H1 (cell line): ENCODE results near the gene NKD2. TPM values are rescaled to one million over a fixed set of nuclear protein-coding genes. Genes with fewer than 3 reads are reported as not detected.

Experiments used
- CTCF ChIA-PET: fragments of 300-600 bp; sonication (Branson Sonifier 250); formaldehyde crosslinking; loops from one replicate; lab custom pipeline; 2021; ENCODE audit not compliant: partially characterized antibody; lab: Charles Lee
- POLR2A ChIA-PET: fragments of 300-600 bp; sonication (Branson Sonifier 250); formaldehyde crosslinking; loops from one replicate; lab custom pipeline; 2021; ENCODE audit warnings: inconsistent platforms; ENCODE audit not compliant: partially characterized antibody; lab: Charles Lee
- DNase-seq, 2 experiments: peaks; one replicate each; pipeline versions ENCODE4 v3.0.0 to v3.0.0-alpha.2; 2010 to 2022; ENCODE audit warnings: low spot score in 2 of 2, low read depth in 1 of 2, mixed read lengths in 1 of 2
- FAIRE-seq: peaks from 2 replicates; lab custom pipeline; 2011; peaks lifted over from hg19 to GRCh38; lab: Jason Lieb, UNC
- H2AFZ ChIP-seq: 2 replicates; pipeline ENCODE4 v1.8.1; 2012; ENCODE audit warnings: low read length, inconsistent platforms
- H2AK5ac ChIP-seq: 2 replicates; pipeline ENCODE4 v1.6.1; 2013; ENCODE audit warnings: low read depth, low read length
- H2BK120ac ChIP-seq: replicated peaks from 2 replicates; pipeline ENCODE3; 2013; ENCODE audit warnings: low read depth, low read length, inconsistent platforms
- H2BK12ac ChIP-seq: 2 replicates; pipeline ENCODE4 v1.6.1; 2013; ENCODE audit warnings: low read depth, low read length
- H2BK15ac ChIP-seq: 2 replicates; pipeline ENCODE4 v1.6.1; 2013; ENCODE audit warnings: low read length
- H2BK20ac ChIP-seq: 2 replicates; pipeline ENCODE4 v1.6.1; 2013; ENCODE audit warnings: low read length
- H2BK5ac ChIP-seq: 2 replicates; pipeline ENCODE4 v1.6.1; 2013; ENCODE audit warnings: low read depth, low read length
- H3K14ac ChIP-seq: 2 replicates; pipeline ENCODE4 v1.6.1; 2013; ENCODE audit warnings: inconsistent platforms; ENCODE audit not compliant: insufficient read length
- H3K18ac ChIP-seq: 2 replicates; pipeline ENCODE4 v1.6.1; 2013; ENCODE audit warnings: low read length; ENCODE audit errors: extremely low read depth
- H3K23ac ChIP-seq: 2 replicates; pipeline ENCODE4 v1.6.1; 2013; ENCODE audit warnings: inconsistent platforms; ENCODE audit not compliant: insufficient read length
- H3K23me2 ChIP-seq: 2 replicates; pipeline ENCODE4 v1.6.1; 2013; ENCODE audit warnings: low read depth, low read length
- H3K27ac ChIP-seq: 2 replicates; pipeline ENCODE4 v1.6.1; 2011; ENCODE audit warnings: low read depth, low read length, inconsistent platforms
- H3K27me3 ChIP-seq, 4 experiments: replicated peaks in 1 of 4; 1 replicate in 1 of 4; 2 replicates in 3 of 4; pipeline versions ENCODE4 v1.6.1 to v1.8.1; 2011 to 2013; ENCODE audit warnings: low read length in 3 of 4, mild to moderate bottlenecking in 3 of 4, inconsistent platforms in 2 of 4, mixed read lengths in 2 of 4, moderate library complexity in 1 of 4; ENCODE audit not compliant: control insufficient read depth in 3 of 4, insufficient read depth in 3 of 4; ENCODE audit errors: extremely low read depth in 1 of 4
- H3K36me3 ChIP-seq, 4 experiments: 2 replicates each; pipeline versions ENCODE4 v1.6.1 to v1.8.1; 2011 to 2013; ENCODE audit warnings: mild to moderate bottlenecking in 4 of 4, low read length in 3 of 4, moderate library complexity in 2 of 4, control low read depth in 1 of 4, inconsistent platforms in 1 of 4; ENCODE audit not compliant: insufficient read depth in 4 of 4, control insufficient read depth in 2 of 4
- H3K4ac ChIP-seq: replicated peaks from 2 replicates; pipeline ENCODE3; 2013; ENCODE audit warnings: low read length, low read depth, mixed read lengths, inconsistent platforms; ENCODE audit not compliant: insufficient read length
- H3K4me1 ChIP-seq, 4 experiments: replicated peaks in 1 of 4; 1 replicate in 1 of 4; 2 replicates in 3 of 4; pipeline versions ENCODE4 v1.6.1 to v1.8.1; 2011 to 2013; ENCODE audit warnings: low read length in 3 of 4, inconsistent platforms in 2 of 4, mixed read lengths in 1 of 4; ENCODE audit not compliant: insufficient read depth in 4 of 4, control insufficient read depth in 3 of 4
- H3K4me2 ChIP-seq, 2 experiments: 2 replicates each; pipeline versions ENCODE4 v1.6.1 to v1.8.1; 2011 to 2013; ENCODE audit warnings: low read depth in 2 of 2, low read length in 2 of 2, control low read depth in 1 of 2, inconsistent platforms in 1 of 2, mild to moderate bottlenecking in 1 of 2; ENCODE audit not compliant: insufficient read depth in 1 of 2
- H3K4me3 ChIP-seq, 4 experiments: fragments of 200-600, 300-600 bp in 1 of 4; sonication (generic), shearing (Covaris generic), sonication (Bioruptor Twin) in 1 of 4; 2 replicates each; pipeline versions ENCODE4 v1.5.1 to v1.8.1; 2011 to 2016; ENCODE audit warnings: low read length in 4 of 4, low read depth in 3 of 4, control low read depth in 2 of 4, inconsistent platforms in 2 of 4, mild to moderate bottlenecking in 2 of 4, mixed read lengths in 1 of 4, moderate library complexity in 1 of 4; ENCODE audit not compliant: insufficient read depth in 2 of 4; ENCODE audit errors: extremely low read depth in 1 of 4
- H3K56ac ChIP-seq: replicated peaks from 2 replicates; pipeline ENCODE3; 2013; ENCODE audit warnings: low read depth, mild to moderate bottlenecking, mixed read lengths, low read length, inconsistent platforms; ENCODE audit not compliant: insufficient read length
- H3K79me1 ChIP-seq: 2 replicates; pipeline ENCODE4 v1.6.1; 2013; ENCODE audit warnings: low read depth, low read length, control low read depth
- H3K79me2 ChIP-seq, 2 experiments: 2 replicates each; pipeline versions ENCODE4 v1.6.1 to v1.8.1; 2012 to 2013; ENCODE audit warnings: low read length in 2 of 2, mild to moderate bottlenecking in 2 of 2, inconsistent platforms in 1 of 2; ENCODE audit not compliant: insufficient read depth in 2 of 2, control insufficient read depth in 1 of 2
- H3K9ac ChIP-seq, 4 experiments: replicated peaks in 1 of 4; 1 replicate in 1 of 4; 2 replicates in 3 of 4; pipeline versions ENCODE4 v1.6.1 to v1.8.1; 2011 to 2013; ENCODE audit warnings: low read depth in 3 of 4, low read length in 3 of 4, control low read depth in 2 of 4, mild to moderate bottlenecking in 2 of 4, moderate library complexity in 2 of 4, inconsistent platforms in 1 of 4; ENCODE audit errors: extremely low read depth in 1 of 4
- H3K9me3 ChIP-seq, 2 experiments: 2 replicates each; pipeline versions ENCODE4 v1.6.1 to v1.8.1; 2012 to 2013; ENCODE audit warnings: mild to moderate bottlenecking in 2 of 2, moderate library complexity in 2 of 2, control low read depth in 1 of 2, inconsistent platforms in 1 of 2, low read depth in 1 of 2, low read length in 1 of 2, mixed read lengths in 1 of 2; ENCODE audit not compliant: insufficient read depth in 2 of 2
- H4K20me1 ChIP-seq, 2 experiments: replicated peaks in 1 of 2; 2 replicates each; pipeline versions ENCODE3 to v1.8.1; 2011 to 2013; ENCODE audit warnings: inconsistent platforms in 2 of 2, low read length in 2 of 2, mild to moderate bottlenecking in 1 of 2; ENCODE audit not compliant: insufficient read depth in 2 of 2, control insufficient read depth in 1 of 2
- H4K5ac ChIP-seq: 2 replicates; pipeline ENCODE4 v1.6.1; 2013; ENCODE audit warnings: low read length, low read depth, mixed read lengths, inconsistent platforms; ENCODE audit not compliant: insufficient read length
- H4K8ac ChIP-seq: 2 replicates; pipeline ENCODE4 v1.8.0; 2013; ENCODE audit warnings: mild to moderate bottlenecking, moderate library complexity, low read length, inconsistent platforms; ENCODE audit not compliant: insufficient read depth; ENCODE audit errors: extremely low read depth
- H4K91ac ChIP-seq: replicated peaks from 2 replicates; pipeline ENCODE3; 2013; ENCODE audit warnings: low read length, mixed read lengths, inconsistent platforms; ENCODE audit not compliant: insufficient read length
- BACH1 ChIP-seq: IDR thresholded peaks from 2 replicates; pipeline ENCODE4 v1.6.1; 2012; ENCODE audit warnings: low read length, improper control_type of control experiment
- CEBPB ChIP-seq: IDR thresholded peaks from 2 replicates; pipeline ENCODE4 v1.6.1; 2012; ENCODE audit warnings: low read depth, low read length
- CTBP2 ChIP-seq: IDR thresholded peaks from 2 replicates; pipeline ENCODE4 v1.7.0; 2011; ENCODE audit warnings: borderline replicate concordance, mild to moderate bottlenecking, moderate library complexity, mixed read lengths, low read length; ENCODE audit not compliant: insufficient read depth, insufficient read length
- RAD21 ChIP-seq, 2 experiments: IDR thresholded peaks in 1 of 2; conservative IDR thresholded peaks in 1 of 2; 2 replicates each; pipeline ENCODE4 v1.6.1; 2011; ENCODE audit warnings: low read depth in 2 of 2, low read length in 2 of 2, improper control_type of control experiment in 1 of 2, inconsistent platforms in 1 of 2, mild to moderate bottlenecking in 1 of 2, moderate library complexity in 1 of 2
- TEAD4 ChIP-seq: IDR thresholded peaks from 2 replicates; pipeline ENCODE4 v1.6.1; 2012; ENCODE audit warnings: low read depth, low read length, inconsistent platforms, mixed read lengths
- whole genome bisulfite sequencing, 2 experiments: shearing (Covaris generic) in 1 of 2; methylation state at CpG; one replicate each; pipeline versions ENCODE4 v1.1.6 to v1.1.7; 2013 to 2015; ENCODE audit warnings: low lambda C conversion rate in 2 of 2, mixed read lengths in 2 of 2, inconsistent platforms in 1 of 2, low coverage in 1 of 2, missing lambda C conversion rate in 1 of 2; ENCODE audit not compliant: insufficient replicate concordance in 2 of 2, insufficient coverage in 1 of 2, insufficient read length in 1 of 2; ENCODE audit errors: extremely low coverage in 1 of 2, missing lambda C conversion rate in 1 of 2; 5-methylcytosine and 5-hydroxymethylcytosine counted together
- polyA plus RNA-seq, 7 experiments: library from polyadenylated mRNA; depleted of rRNA in 3 of 7; stranded (reverse) in 5 of 7; unstranded in 2 of 7; fragments of >200 nt in 5 of 7; fragments of 200-250 nt in 2 of 7; gene quantifications; 1 replicate in 5 of 7; 2 replicates in 1 of 7; 4 replicates in 1 of 7; pipeline versions ENCODE4 v1.2.1 to v1.2.3, GENCODE V29; 2011 to 2013; ENCODE audit warnings: missing spikeins in 2 of 7, mixed read lengths in 2 of 7
- total RNA-seq: library from RNA; stranded (reverse); fragmentation: NEBNext Ultra II Directional; extraction: Animal tissue kit (Norgen Biotek cat#: 25700); gene quantifications from 2 replicates; pipeline ENCODE4 v1.2.1, GENCODE V29; 2021

The NKD2 gene
- total and polyA plus RNA-seq, 2 of the 8 experiments (the other 6 are each of a cell fraction or from before 2014, with no cell fraction given): 5.5 to 7.9 TPM

- no peak overlapping the region for H3K18ac ChIP-seq
- H3K4ac ChIP-seq: no peak overlapping the region
- H3K27me3 ChIP-seq: no peaks in the 10 kb centered on the region
- H3K56ac ChIP-seq: no peak overlapping the region
- H2AK5ac ChIP-seq: no peak overlapping the region
- no peak overlapping the region for H3K14ac ChIP-seq
- no peak overlapping the region for H2BK15ac ChIP-seq
- 93% methylated on average over 26 of the region's 26 CpGs; no CpG with 5 or more reads in 1 of the 2 experiments for WGBS, 2 experiments
- no peak for DNase-seq
- H2BK12ac ChIP-seq: no peak overlapping the region
- H2BK5ac ChIP-seq: no peak overlapping the region
- no peak overlapping the region for H2AFZ ChIP-seq
- H3K27ac ChIP-seq: no peak overlapping the region
- no peak overlapping the region for H2BK20ac ChIP-seq
- H4K91ac ChIP-seq: no peak overlapping the region
- FAIRE-seq: no peak
- H3K36me3 ChIP-seq: peaks cover 4 to 51% (median 21%) of the 10 kb centered on the region in 4 experiments; a peak in 5 of 8 replicates
- H3K4me1 ChIP-seq: no peaks in the 10 kb centered on the region; a peak in 1 of 7 replicates
- H3K4me3 ChIP-seq: no peak overlapping the region
- TF ChIP-seq BACH1 (no peak), RAD21 (IDR thresholded peaks at IDR 0.05 in 1 of 2, conservative IDR thresholded peaks at IDR 0.05 in 1 of 2; ENCODE audit: low read depth in 2 of 2, low read length in 2 of 2) (no peak), CTBP2 (no peak), TEAD4 (no peak), CEBPB (no peak)
- no peak overlapping the region for H4K5ac ChIP-seq
- H3K9ac ChIP-seq: no peak overlapping the region
- H2BK120ac ChIP-seq: no peak overlapping the region
- no peak overlapping the region for H3K4me2 ChIP-seq
- H4K8ac ChIP-seq: no peak overlapping the region
- POLR2A ChIA-PET: no interaction called here
- CTCF ChIA-PET: no interaction called here
- no peaks in the 10 kb centered on the region for H3K9me3 ChIP-seq
- H3K79me2 ChIP-seq: no peaks in the 10 kb centered on the region
- no peak overlapping the region for H3K23ac ChIP-seq
- no peaks in the 10 kb centered on the region for H3K23me2 ChIP-seq
- peaks cover 0 to 9% of the 10 kb centered on the region in 2 experiments for H4K20me1 ChIP-seq
- peaks cover 3% of the 10 kb centered on the region for H3K79me1 ChIP-seq
These were observed 79.4 kb downstream of the NKD2 start for GRCh38 chr5:1088031-1088430.
